Suprapubic skin (tissue), 4 donors: ENCODE results near the gene WDR7.

Experiments used
- EP300 ChIP-seq: sonication (generic); formaldehyde crosslinking; IDR thresholded peaks from one replicate; pipeline ENCODE4 v1.6.1; 2017; ENCODE audit warnings: antibody characterized with exemption
- POLR2A ChIP-seq, 2 donors: fragments of 450-650 bp; IDR thresholded peaks; one replicate each; pipeline ENCODE4 v1.6.1; 2017; ENCODE audit warnings: antibody characterized with exemption in 2 of 2, mild to moderate bottlenecking in 2 of 2, moderate library complexity in 2 of 2
- POLR2AphosphoS5 ChIP-seq, 3 donors: sonication (generic); formaldehyde crosslinking; IDR thresholded peaks; one replicate each; pipeline ENCODE4 v1.6.1; 2017; ENCODE audit warnings: antibody characterized with exemption in 3 of 3
- TF ChIP-seq, protein P1 (sequence below), 2 donors: fragments of 200-600 bp in 1 of 2; fragments of 450-650 bp in 1 of 2; sonication (generic) in 1 of 2; IDR thresholded peaks; one replicate each; pipeline ENCODE4 v1.5.1; 2016 to 2019; ENCODE audit warnings: antibody characterized with exemption in 2 of 2, mild to moderate bottlenecking in 1 of 2, moderate library complexity in 1 of 2

DNA sequence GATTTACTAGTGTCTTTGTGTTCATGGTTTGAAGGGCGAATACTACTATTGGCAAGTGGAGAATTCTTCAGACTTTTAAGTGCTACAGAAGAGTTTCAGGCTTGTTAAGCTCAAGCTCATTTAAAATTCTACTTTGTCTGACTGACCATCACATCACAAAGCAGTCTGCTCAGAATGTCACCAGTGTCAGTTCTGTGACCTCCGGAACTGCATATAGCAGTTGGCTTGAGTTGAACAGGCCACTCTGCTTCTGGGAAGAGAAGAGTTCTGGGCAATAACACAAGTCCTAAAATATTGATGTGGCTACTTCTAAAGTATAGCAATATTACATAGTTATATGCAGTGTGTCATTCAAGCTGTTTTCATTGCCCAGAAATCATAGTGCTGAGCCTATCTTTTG lies 250.8 kb downstream of the WDR7 start:
- TF ChIP-seq, protein P1, sequence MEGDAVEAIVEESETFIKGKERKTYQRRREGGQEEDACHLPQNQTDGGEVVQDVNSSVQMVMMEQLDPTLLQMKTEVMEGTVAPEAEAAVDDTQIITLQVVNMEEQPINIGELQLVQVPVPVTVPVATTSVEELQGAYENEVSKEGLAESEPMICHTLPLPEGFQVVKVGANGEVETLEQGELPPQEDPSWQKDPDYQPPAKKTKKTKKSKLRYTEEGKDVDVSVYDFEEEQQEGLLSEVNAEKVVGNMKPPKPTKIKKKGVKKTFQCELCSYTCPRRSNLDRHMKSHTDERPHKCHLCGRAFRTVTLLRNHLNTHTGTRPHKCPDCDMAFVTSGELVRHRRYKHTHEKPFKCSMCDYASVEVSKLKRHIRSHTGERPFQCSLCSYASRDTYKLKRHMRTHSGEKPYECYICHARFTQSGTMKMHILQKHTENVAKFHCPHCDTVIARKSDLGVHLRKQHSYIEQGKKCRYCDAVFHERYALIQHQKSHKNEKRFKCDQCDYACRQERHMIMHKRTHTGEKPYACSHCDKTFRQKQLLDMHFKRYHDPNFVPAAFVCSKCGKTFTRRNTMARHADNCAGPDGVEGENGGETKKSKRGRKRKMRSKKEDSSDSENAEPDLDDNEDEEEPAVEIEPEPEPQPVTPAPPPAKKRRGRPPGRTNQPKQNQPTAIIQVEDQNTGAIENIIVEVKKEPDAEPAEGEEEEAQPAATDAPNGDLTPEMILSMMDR (IDR thresholded peaks at IDR 0.05), result no peak
- no peak for TF ChIP-seq POLR2A (IDR thresholded peaks at IDR 0.05)
- TF ChIP-seq POLR2AphosphoS5 (IDR thresholded peaks at IDR 0.05), result no peak
- TF ChIP-seq EP300, result no peak
